HG03139 (cell line): ENCODE results near the gene CEMIP.

Experiments
- ATAC-seq: cut with Tn5 transposase; IDR thresholded peaks from one replicate; pipeline ENCODE4 v1.9.1; 2021; ENCODE audit not compliant: unreplicated experiment

Gene CEMIP

GRCh38 chr15:80846031-80846815 lies 67.1 kb downstream of the CEMIP start:
- ATAC-seq = no peak

GRCh38 chr15:80849308-80849707 lies 70.1 kb downstream of the CEMIP start:
- ATAC-seq = no peak

GRCh38 chr15:80850941-80851451 lies 71.8 kb downstream of the CEMIP start:
- ATAC-seq = no peak

GRCh38 chr15:80852676-80853075 lies 73.5 kb downstream of the CEMIP start:
- ATAC-seq = no peak

- ATAC-seq = no peak
Observed at GRCh38 chr15:80854104-80854503, 74.9 kb downstream of the CEMIP start.

- no peak for ATAC-seq
Observed at GRCh38 chr15:80855206-80855605, 76.0 kb downstream of the CEMIP start.

GRCh38 chr15:80856400-80856799 lies 77.2 kb downstream of the CEMIP start:
- no peak for ATAC-seq

- ATAC-seq = no peak
Observed at GRCh38 chr15:80856809-80857377, 77.7 kb downstream of the CEMIP start.

- ATAC-seq = no peak
Observed at GRCh38 chr15:80861731-80862170, 82.6 kb downstream of the CEMIP start.

GRCh38 chr15:80864666-80865065 lies 85.5 kb downstream of the CEMIP start:
- ATAC-seq = no peak

GRCh38 chr15:80866936-80867335 lies 87.8 kb downstream of the CEMIP start:
- ATAC-seq = no peak

- ATAC-seq = no peak
Observed at GRCh38 chr15:80870366-80870765, 91.2 kb downstream of the CEMIP start.

GRCh38 chr15:80870893-80871292 lies 91.7 kb downstream of the CEMIP start:
- ATAC-seq = no peak

GRCh38 chr15:80871858-80872257 lies 92.7 kb downstream of the CEMIP start:
- no peak for ATAC-seq

GRCh38 chr15:80873366-80873952 lies 94.3 kb downstream of the CEMIP start:
- no peak for ATAC-seq

- ATAC-seq = no peak
Observed at GRCh38 chr15:80875568-80876347, 96.6 kb downstream of the CEMIP start.

- ATAC-seq = no peak
Observed at GRCh38 chr15:80876348-80876674, 97.1 kb downstream of the CEMIP start.

- no peak for ATAC-seq
Observed at GRCh38 chr15:80878242-80878866, 99.2 kb downstream of the CEMIP start.

- no peak for ATAC-seq
Observed at GRCh38 chr15:80878867-80879250, 99.7 kb downstream of the CEMIP start.

- no peak for ATAC-seq
Observed at GRCh38 chr15:80880086-80880485, 100.9 kb downstream of the CEMIP start.

GRCh38 chr15:80883641-80884040 lies 104.5 kb downstream of the CEMIP start:
- no peak for ATAC-seq
